HepG2 (cell line): ENCODE measurements around the gene AANAT.

ENCODE experiments used
- ARHGAP35 ChIP-seq: sonication (generic); formaldehyde crosslinking; IDR thresholded peaks from 2 replicates; pipeline ENCODE4 v1.9.0; 2022; ENCODE audit warnings: mild to moderate bottlenecking, inconsistent platforms, moderate library complexity, missing genetic modification reagents, borderline replicate concordance
- BRCA1 ChIP-seq: sonication (generic); formaldehyde crosslinking; IDR thresholded peaks from 2 replicates; pipeline ENCODE4 v1.4.0; 2020; ENCODE audit warnings: missing genetic modification reagents
- CEBPB ChIP-seq: IDR thresholded peaks from 2 replicates; pipeline ENCODE4 v1.6.1; 2011; ENCODE audit warnings: low read depth, low read length, improper control_type of control experiment, borderline replicate concordance
- CENPT ChIP-seq: sonication (generic); formaldehyde crosslinking; IDR thresholded peaks from 2 replicates; pipeline ENCODE4 v1.8.0; 2022; ENCODE audit warnings: low read depth, mild to moderate bottlenecking, moderate library complexity, missing genetic modification reagents
- CHD2 ChIP-seq: IDR thresholded peaks from 2 replicates; pipeline ENCODE4 v1.6.1; 2011; ENCODE audit warnings: low read depth, low read length, improper control_type of control experiment
- CTCF ChIP-seq: sonication (generic); formaldehyde crosslinking; IDR thresholded peaks from 2 replicates; pipeline ENCODE4 v1.5.0; 2020; ENCODE audit warnings: mild to moderate bottlenecking, missing genetic modification reagents, moderate library complexity
- ESRRA ChIP-seq: sonication (generic); formaldehyde crosslinking; IDR thresholded peaks from 2 replicates; pipeline ENCODE4 v1.5.1; 2020; ENCODE audit warnings: mild to moderate bottlenecking, low read depth, missing genetic modification reagents
- KDM1A ChIP-seq: IDR thresholded peaks from 2 replicates; pipeline ENCODE4 v1.6.1; 2016; ENCODE audit warnings: missing compliant biosample characterization
- KDM6A ChIP-seq: IDR thresholded peaks from 2 replicates; pipeline ENCODE4 v1.6.1; 2016; ENCODE audit warnings: low read depth
- POLR2A ChIP-seq, 2 experiments: IDR thresholded peaks; 2 replicates each; pipeline ENCODE4 v1.6.1; 2011; ENCODE audit warnings: low read depth in 2 of 2, low read length in 2 of 2, mild to moderate bottlenecking in 1 of 2, moderate library complexity in 1 of 2; ENCODE audit not compliant: insufficient read depth in 1 of 2
- SP1 ChIP-seq, 2 experiments: fragments of 450-650 bp in 1 of 2; sonication (generic) in 1 of 2; formaldehyde crosslinking in 1 of 2; IDR thresholded peaks; 2 replicates each; pipeline versions ENCODE4 v1.4.0 to v1.6.1; 2016 to 2020; ENCODE audit warnings: missing genetic modification reagents in 1 of 2
- ZC3H4 ChIP-seq: sonication (generic); formaldehyde crosslinking; IDR thresholded peaks from 2 replicates; pipeline ENCODE4 v1.4.0; 2020; ENCODE audit warnings: missing genetic modification reagents, borderline replicate concordance
- ZNF777 ChIP-seq: sonication (generic); formaldehyde crosslinking; IDR thresholded peaks from 2 replicates; pipeline ENCODE4 v1.4.0; 2020; ENCODE audit warnings: missing genetic modification reagents
- TF ChIP-seq, protein P1 (sequence below): sonication (generic); formaldehyde crosslinking; IDR thresholded peaks from 2 replicates; pipeline ENCODE4 v1.4.0; 2020; ENCODE audit warnings: missing genetic modification reagents

- TF ChIP-seq, protein P1, sequence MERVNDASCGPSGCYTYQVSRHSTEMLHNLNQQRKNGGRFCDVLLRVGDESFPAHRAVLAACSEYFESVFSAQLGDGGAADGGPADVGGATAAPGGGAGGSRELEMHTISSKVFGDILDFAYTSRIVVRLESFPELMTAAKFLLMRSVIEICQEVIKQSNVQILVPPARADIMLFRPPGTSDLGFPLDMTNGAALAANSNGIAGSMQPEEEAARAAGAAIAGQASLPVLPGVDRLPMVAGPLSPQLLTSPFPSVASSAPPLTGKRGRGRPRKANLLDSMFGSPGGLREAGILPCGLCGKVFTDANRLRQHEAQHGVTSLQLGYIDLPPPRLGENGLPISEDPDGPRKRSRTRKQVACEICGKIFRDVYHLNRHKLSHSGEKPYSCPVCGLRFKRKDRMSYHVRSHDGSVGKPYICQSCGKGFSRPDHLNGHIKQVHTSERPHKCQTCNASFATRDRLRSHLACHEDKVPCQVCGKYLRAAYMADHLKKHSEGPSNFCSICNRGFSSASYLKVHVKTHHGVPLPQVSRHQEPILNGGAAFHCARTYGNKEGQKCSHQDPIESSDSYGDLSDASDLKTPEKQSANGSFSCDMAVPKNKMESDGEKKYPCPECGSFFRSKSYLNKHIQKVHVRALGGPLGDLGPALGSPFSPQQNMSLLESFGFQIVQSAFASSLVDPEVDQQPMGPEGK (CRISPR knock-in tag), result no peak
- no peak for TF ChIP-seq CTCF
- no peak for TF ChIP-seq CHD2
- no peak for TF ChIP-seq SP1 (IDR thresholded peaks at IDR 0.05)
- no peak for TF ChIP-seq SP1 (CRISPR knock-in tag; IDR thresholded peaks at IDR 0.05)
- peak; percentile 80; the same call in 1 of the 2 replicates for TF ChIP-seq CEBPB
- no peak for TF ChIP-seq POLR2A (IDR thresholded peaks at IDR 0.05; ENCODE audit: insufficient read depth in 1 of 2, low read depth in 2 of 2, low read length in 2 of 2)
- no peak for TF ChIP-seq KDM6A
- TF ChIP-seq CENPT, result no peak
- no peak for TF ChIP-seq KDM1A (CRISPR knock-in tag)
- TF ChIP-seq ESRRA (CRISPR knock-in tag), result no peak
- TF ChIP-seq ARHGAP35 (CRISPR knock-in tag), result no peak
- TF ChIP-seq BRCA1 (CRISPR knock-in tag), result no peak
- TF ChIP-seq ZC3H4 (CRISPR knock-in tag), result no peak
- TF ChIP-seq ZNF777 (CRISPR knock-in tag), result no peak
These were observed 4.7 kb upstream of the AANAT start for GRCh38 chr17:76462556-76463290.
